Suppressor macrophage treated with lipopolysaccharide for 4 hours (primary cell): ENCODE measurements around the gene IRAK1BP1.
"Not testable (repeated sequence)": the region's sequence is repeated elsewhere in the genome, so short reads cannot be mapped to it uniquely, and the experiment has no call there.

ENCODE experiments used
- DNase-seq: peaks from one replicate; pipeline ENCODE4 v3.0.0-alpha.2; 2020

The IRAK1BP1 gene, protein sequence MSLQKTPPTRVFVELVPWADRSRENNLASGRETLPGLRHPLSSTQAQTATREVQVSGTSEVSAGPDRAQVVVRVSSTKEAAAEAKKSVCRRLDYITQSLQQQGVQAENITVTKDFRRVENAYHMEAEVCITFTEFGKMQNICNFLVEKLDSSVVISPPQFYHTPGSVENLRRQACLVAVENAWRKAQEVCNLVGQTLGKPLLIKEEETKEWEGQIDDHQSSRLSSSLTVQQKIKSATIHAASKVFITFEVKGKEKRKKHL

DNA sequence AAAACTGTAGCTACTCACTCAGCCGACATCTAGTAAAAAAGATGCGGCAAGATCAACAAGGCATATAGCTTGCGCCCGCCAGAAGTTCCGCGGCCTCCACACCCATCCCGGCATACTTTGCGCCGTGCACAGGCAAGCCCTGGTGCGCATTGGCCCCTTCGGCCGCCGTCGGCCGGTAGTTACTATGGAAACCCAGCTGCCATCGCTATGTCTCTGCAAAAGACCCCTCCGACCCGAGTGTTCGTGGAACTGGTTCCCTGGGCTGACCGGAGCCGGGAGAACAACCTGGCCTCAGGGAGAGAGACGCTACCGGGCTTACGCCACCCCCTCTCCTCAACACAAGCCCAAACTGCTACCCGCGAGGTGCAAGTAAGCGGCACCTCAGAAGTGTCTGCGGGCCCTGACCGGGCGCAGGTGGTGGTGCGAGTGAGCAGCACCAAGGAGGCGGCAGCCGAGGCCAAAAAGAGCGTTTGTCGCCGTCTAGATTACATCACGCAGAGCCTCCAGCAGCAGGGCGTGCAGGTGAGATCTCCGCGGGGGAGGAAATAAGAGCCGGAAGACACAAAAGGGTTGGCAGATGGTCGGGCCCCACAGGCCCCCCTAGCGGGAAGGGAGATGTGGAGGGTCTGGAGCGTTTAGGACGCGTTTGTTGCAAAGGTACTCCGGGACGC, at the start of gene IRAK1BP1:
Gene IRAK1BP1 (plus strand): TSS at position 182 of the 671 bp plus-strand sequence. CDS start 26 bp downstream, at position 208.
- peak; percentile 72 for DNase-seq

DNA sequence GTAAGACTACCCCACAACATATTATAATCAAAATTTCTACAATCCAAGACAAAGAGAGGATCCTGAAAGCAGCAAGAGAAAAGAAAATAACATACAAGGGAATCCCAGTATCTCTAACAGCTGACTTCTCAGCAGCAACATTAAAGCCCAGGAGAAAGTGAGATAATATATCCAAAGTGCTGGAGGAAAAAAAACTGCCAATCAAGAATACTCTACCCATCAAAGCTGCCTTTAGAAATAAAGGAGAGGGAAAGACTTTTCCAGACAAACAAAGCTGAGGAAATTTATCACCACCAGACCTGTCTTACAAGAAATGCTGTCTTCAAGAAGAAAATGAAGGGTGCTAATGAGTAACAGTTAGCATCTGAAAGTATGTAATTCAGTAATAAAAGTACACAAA, 43.3 kb upstream of the IRAK1BP1 start:
- DNase-seq: no peak

DNA sequence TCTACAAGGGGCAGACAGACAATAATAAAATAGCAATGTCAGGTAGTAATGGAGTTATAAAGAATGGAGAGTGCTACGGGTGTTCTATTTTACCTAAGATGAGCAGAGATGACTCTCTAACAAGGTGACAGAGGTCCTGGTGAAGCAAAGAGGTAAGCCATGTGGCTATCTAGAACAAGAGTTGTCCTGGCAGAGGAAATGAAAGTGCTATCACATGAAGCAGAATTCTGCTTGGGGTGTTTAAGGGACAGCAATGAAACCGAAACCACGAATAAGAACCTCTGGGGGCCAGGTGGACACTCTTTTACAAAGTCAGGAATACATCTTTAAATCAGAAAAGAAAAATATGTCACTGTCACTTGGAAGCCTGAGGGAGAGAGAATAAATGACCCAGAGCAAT, 37.9 kb upstream of the IRAK1BP1 start:
- no peak for DNase-seq

DNA sequence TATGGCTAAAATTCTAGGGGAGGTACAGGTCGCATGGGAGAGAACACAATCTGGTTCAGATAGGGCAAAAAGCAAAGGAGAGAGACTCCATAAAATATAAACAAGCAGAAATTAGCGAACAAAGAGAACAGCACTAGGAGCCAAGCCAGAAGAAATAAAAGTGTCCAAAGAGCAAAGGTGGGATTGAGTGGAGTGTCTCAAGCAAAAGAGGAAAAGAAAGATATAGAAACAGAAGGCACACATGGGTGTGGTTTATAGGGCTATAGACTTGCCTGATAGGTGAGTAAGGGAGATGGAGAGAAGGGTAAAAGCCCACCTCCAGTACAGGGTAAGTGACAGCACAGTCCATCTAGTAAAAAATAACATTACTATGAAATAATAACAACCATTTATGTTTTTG, 36.5 kb upstream of the IRAK1BP1 start:
- no peak for DNase-seq

DNA sequence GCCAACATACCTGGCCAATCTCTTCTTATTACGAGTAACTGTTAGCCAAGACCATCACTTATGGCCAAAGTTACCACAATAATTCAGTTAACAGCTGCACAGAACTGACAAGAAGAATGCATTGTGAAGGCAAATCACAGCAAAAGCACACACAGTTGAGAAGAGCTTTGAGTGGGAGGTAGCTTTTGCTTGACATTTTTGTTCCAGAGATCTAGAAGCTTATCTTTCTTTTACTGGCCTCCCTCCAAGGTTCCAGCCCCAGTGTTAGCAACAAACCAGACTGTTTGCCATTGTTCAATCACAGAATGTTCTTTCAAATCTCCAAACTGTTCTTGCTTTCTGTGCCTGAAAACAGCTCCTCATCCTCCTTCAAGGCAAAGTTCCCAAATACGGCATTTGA, 35.9 kb upstream of the IRAK1BP1 start:
- DNase-seq: no peak

DNA sequence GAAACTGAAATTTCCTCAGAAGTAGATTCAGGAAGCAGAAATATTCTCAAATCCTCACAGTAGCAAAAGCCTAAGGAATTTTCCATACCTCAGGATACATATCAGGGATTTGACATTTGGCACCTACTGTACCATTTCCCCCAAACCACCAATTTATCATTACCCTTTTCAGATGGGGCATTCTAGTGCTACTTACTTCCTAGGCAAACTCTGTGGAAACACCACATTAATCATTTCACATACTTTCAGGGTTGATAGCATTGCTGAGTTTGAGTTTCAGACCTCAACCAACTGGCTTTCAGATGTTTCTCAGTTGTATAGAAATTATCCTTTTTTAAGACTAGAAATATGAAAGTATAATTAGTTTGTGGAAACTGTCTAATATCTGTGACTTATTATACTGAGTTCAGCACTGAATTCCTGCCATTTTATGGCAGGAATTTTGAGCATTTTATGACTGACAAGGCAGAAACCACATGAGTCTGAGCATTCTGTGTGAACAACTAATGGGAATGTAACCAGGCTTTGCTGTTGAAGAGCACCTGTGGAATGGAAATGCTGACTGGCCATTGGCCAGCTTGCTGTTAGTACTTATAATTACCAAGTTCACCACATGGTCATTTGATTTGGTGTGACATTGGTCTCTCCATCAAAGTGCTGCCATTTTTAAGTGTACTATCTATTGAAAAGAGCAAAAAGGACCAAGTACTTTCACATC, 35.1 kb upstream of the IRAK1BP1 start:
- DNase-seq: no peak

DNA sequence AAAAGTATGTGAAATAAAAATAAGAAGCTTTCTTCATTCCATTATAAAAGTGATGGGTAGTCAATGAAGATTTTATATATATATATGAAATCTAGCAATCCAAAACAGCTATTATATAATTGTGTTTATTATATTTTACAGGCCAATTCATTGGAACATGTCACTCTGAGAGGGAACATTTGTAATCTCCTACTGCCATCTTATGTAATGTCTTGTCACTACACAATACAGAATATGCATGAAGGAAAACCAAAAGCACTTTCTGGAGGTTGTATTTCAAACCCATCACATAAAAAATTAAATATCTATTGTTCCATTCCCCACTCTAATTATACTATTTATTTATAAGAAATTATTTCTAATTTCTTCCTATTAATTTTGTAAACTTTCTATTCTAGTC, 31.5 kb upstream of the IRAK1BP1 start:
- no peak for DNase-seq

DNA sequence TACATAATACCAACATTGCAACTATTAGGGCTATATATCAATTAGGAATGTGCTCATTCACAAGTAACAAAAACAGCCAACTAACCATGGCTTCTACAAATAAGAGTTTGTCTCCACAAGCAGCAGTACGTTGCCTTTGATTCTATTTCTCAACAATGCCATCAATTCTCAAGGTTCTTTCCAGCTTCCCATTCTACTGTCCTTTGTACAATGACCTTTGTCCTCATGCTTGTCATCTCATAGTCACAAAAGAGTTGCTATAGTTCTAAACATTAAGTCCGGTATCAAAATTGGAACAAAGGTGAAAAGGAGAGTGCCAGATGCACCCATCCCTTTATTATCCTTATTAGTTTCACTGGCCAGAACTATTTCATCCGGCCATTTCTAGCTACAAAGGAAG, 30.8 kb upstream of the IRAK1BP1 start:
- DNase-seq: no peak

DNA sequence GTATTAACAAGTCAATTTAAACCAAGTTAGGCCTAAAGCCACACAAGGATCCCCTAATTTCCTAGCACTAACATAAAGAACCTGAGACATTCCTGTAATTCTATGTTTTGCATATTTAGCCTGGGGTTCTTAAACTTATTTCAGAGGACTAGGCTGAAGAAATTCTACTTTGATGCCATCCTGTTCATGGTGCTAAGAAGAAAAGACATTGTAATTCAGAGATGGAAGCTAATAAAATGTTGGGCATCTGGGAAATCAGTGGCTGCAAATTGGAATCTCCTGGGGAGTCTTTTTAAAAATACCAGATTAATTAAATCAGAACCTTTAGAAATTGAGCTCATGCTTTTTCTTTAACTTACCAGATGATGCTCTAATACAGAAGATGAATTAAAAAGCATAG, 26.2 kb upstream of the IRAK1BP1 start:
- DNase-seq: no peak

DNA sequence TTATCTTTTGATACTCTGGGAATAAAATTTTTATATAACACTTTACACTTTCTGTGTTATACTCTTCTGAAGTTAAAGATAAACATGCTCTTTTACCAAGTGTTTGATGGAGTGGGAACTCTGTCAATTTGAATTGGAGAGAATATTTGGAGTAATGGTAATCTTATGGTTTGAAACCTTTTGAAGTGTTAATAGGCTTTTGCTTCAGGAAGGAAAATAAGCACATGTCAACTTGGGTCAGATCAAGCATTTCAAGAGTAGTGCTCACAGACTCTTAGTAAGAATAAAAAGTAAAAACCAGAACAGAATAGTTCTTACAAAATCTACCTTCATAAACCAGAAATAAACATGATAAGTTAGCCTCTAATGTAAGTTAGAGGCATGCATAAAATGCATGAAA, 24.4 kb upstream of the IRAK1BP1 start:
- no peak for DNase-seq

DNA sequence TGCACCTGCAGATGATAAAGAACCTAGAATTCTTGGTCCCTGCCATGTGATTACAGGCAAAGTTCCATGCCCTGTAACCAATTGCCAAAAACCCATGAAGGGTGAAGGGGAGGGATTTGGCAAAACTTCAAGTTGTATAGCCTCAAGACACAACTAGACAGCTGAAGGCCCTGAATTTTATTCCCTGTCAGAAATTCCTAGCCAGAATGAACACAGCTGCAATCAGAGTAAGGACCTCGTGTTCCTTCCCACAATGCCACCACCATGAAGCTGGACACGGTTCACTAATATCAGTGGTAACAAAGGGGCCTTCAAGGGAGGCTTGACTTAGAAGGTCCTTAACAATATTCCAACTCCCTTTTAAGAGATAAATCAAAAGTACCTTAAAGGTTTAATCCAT, 22.5 kb upstream of the IRAK1BP1 start:
- DNase-seq: no peak

DNA sequence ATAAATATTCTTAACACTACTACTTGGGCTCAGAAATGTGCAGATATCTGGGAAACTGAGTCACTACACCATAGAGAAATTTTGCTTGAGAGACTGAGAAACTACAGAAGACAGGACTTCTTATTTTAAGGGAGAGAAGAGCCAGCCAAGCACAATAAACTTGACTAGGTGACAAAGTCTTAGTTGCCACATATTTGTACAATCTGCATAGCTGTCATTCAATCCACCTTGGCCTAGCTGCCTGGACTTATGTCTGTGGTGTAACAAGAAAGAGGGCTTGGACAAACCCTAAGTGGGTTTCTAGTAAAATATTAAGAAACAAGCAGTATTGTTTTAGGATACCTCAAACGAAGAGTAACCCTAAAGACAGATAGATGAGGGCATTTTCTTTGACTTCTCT, 21.8 kb upstream of the IRAK1BP1 start:
- DNase-seq: no peak

DNA sequence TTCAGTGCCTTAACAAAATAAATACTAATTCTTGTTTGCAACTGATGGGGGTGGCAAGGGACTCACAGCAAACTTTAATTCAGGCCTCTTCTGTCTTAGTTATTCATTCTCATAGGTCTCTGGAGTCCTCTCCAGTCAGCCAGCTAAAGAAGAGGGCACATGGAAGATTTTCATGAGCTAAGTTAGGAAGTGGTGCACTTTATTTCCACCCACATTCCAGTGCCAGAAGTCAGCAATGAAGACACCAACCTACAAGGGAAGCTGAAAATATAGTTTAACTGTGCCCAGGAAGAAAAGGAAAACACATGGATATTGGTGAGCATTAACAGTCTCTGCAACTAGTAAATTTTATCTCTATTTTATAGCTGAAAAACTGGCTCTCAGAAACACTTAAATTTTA, 16.7 kb upstream of the IRAK1BP1 start:
- no peak for DNase-seq

DNA sequence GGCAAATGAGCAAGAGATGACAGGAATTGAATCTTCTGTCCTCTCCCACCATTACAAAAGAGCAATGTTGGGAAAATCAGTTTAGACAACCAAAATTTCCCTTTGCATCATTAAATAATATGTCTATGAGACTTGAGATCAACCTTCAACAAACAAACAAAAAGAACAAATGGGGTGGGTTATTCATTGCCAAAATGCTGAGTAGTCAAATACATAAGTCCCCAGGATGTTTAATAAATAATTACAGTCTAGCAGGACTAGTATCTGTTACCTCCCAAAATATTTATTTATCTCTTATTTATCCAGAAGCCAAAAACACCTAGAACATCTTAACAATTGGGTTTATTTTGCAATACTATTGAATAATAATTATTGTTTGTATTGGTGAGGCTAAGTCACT, 16.2 kb upstream of the IRAK1BP1 start:
- DNase-seq: no peak

DNA sequence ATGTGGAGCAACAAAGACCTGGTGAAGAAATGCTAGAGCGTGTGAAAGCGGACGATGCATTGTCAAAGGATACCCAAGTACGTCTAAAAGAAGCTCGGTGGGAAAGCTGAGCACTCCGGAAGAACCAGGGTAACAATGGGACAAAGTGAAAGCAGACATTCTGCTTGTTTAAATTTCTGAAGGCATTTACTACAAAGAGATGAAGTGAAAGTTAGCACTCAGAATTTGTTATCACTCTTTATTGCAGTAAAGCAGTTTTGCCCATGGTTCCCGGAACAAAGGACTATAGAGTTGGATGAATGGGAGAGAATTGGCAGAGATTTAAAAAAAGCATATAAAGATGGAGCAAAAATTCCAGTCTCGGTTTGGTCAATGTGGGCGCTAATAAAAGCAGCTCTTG, 12.8 kb upstream of the IRAK1BP1 start:
- DNase-seq: no peak

DNA sequence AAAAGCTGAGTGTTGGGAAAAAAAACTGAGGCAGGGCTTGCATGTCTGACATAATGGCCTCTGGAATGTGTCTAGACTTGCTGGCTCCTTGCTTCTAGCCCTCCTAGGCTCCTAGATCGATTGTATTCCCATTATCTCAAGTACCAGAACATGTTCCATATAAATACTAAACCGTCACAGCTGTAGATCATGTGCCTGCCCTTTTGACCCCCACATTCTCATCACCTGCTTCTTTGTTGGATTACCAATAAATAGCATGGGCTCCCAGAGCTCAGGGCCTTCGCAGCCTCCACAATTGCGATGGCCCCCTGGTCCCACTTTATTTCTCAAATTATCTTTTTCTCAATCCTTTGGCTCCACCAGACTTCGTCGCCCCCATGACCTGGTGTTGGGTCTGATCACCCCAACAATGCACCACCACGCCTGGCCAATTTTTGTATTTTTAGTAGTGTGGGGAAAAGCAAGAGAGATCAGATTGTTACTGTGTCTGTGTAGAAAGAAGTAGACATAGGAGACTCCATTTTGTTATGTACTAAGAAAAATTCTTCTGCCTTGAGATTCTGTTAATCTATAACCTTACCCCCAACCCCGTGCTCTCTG, 8.9 kb upstream of the IRAK1BP1 start:
- DNase-seq: not testable (repeated sequence)

DNA sequence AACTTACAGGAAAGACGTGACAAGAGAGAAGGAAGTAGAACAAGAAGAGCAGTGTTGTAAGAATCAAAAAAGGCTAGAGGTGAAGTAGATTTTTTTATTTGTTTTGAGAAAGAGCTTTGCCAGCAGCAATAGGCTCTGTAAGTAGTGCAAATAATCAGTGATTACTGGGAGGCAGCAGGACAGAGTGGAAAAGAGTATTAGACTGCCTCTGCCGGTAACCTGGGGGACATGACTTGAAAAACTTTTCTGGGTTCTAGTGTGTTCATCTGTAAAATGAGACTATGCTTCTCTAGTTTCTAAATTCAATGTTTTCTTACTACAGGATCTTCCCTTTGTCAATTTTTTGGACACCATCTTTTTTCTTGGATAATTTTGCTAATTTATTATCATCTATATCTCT, 5.8 kb upstream of the IRAK1BP1 start:
- no peak for DNase-seq

DNA sequence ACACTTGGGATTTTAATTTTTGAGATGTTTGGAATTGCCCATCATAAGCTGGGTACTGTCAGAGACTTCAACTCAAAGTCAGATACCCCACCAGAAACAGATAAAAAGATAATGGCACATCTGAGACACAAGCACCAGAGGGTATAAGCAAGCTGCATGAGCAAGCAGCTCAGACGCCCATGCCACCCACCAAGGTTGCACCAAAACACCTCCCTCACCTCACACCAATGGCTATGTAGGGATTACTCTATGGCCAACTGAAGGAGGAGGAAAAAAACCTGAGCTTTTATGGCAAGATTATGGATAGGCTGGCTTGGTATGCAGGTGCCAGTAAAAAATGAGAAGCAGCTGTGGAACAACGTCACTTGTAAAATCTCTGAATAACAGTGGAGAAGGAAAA, 3.8 kb upstream of the IRAK1BP1 start:
- DNase-seq: no peak

DNA sequence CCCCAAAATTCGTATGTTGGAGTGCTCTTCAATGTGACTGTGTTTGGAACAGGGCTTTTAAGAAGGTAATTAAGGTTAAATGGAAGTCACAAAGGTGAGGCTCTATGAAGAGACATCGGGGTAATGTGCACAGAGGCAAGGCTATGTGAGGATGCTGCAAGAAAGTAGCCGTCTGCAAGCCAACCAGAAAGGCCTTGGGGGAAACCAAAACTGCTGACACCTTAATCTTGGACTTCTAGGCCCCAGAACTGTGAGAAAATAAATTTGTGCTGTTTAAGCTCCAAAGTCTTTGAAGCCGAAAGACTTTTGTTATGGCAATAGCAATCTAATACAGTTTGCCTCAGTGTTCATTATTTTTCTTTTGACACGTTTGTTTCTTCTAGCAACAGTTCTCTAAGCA, 2.4 kb upstream of the IRAK1BP1 start:
- DNase-seq: no peak

DNA sequence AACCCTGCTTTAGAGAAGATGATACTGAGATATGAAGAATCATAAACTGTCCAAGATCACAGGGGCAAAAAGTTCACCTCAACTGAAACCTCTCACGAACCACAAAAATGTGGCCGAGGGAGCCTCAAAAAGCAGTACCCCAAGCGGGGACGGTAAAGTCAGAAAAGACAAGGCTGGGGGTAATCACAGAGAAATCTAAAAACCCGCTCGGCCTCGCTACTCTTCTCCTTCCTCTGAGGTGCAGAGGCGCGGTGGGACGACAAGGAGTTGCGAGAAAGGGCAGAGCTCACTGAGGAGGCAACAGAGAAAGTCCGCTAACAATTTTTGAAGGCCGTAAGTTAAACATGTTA, 356 bp upstream of the IRAK1BP1 start:
- DNase-seq: no peak

DNA sequence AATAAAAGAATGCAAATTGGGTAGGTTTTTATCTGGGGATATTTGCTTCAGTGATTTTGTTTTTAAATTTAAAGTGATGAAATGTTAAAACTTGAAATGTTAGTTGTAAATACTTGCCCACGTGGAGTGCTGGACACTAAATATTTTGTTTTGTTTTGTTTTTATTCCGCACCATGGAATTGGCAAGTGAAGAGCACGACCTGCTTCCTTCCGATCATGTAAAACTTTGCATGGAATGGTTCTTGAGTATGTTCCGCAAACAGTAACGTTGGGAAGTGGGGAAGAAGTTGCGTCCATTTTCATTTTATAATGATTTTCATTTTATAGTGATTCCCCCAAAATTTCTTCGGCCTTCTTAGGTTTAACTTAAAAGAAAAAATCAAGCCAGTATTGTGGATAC, 765 bp downstream of the IRAK1BP1 start:
- no peak for DNase-seq

DNA sequence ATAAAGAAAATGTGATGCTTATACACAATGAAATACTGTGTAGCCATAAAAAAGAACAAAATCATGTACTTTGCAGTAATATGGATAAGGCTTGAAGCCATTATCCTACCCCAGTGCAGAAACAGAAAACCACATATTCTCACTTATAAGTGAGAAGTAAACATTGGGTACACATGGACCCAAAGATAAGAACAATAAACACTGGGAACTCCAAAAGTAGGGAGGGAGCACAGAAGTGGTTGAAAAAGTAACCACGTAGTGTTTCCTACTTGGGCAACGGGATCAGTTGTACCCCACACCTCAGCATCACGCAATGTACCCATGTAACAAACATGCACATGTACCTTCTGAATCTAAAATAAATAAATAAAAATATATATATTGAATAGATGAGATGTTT, 8.2 kb downstream of the IRAK1BP1 start:
- no peak for DNase-seq

DNA sequence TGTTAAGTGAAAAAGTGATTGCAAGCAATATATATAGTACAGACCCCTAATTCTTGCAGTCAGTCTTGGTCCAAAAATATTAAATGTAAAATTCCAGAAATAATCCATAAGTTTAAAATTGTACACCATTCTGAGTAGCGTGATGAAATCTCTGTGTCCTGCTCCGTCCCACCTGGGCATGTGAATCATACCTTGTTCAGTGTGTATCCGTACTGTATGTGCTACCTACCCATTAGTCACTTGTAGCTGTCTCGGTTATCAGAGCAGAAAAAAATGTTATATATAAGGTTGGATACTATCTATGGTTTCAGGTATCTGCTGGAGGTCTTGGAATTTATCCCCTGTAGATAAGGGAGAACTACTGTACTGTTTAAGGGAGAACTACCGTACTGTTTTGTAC, 16.3 kb downstream of the IRAK1BP1 start:
- no peak for DNase-seq

DNA sequence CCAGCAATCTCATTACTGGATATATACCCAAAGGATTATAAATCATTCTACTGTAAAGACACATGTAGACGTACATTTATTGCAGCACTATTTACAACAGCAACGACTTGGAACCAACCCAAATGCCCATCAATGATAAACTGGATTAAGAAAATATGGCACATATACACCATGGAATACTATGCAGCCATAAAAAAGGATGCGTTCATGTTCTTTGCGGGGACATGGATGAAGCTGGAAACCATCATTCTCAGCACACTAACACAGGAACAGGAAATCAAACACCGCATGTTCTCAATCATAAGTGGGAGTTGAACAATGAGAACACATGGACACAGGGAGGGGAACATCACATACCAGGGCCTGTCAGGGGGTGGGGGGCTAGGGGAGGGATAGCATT, 22.6 kb downstream of the IRAK1BP1 start:
- DNase-seq: not testable (repeated sequence)
